Stromal cell of bone marrow (primary cell): ENCODE data around the gene MAST2.
"Not testable (repeated sequence)": the region's sequence is repeated elsewhere in the genome, so short reads cannot be mapped to it uniquely, and the experiment has no call there.

ENCODE experiments used
- DNase-seq: peaks from one replicate; pipeline ENCODE4 v3.0.0-alpha.2; 2012; ENCODE audit warnings: low read depth

MAST2 gene

GRCh38 chr1:45803299-45803780 is at the start of gene MAST2:
TSS of gene MAST2 (plus strand) at chr1:45803612. CDS start at chr1:45803896, 284 bp downstream.
- DNase-seq: peak; percentile 80

- DNase-seq: no peak
Observed at GRCh38 chr1:45755697-45756096, 47.7 kb upstream of the MAST2 start.

- DNase-seq: no peak
Observed at GRCh38 chr1:45762291-45762690, 41.1 kb upstream of the MAST2 start.

GRCh38 chr1:45765999-45766792 is 37.2 kb upstream of the MAST2 start:
- no peak for DNase-seq

GRCh38 chr1:45767035-45767434 is 36.4 kb upstream of the MAST2 start:
- peak; percentile 52 for DNase-seq

- DNase-seq: peak; percentile 54
Observed at GRCh38 chr1:45769261-45769932, 34.0 kb upstream of the MAST2 start.

- no peak for DNase-seq
Observed at GRCh38 chr1:45772971-45773370, 30.4 kb upstream of the MAST2 start.

- no peak for DNase-seq
Observed at GRCh38 chr1:45775794-45776193, 27.6 kb upstream of the MAST2 start.

- DNase-seq: no peak
Observed at GRCh38 chr1:45785583-45785982, 17.8 kb upstream of the MAST2 start.

- DNase-seq: no peak
Observed at GRCh38 chr1:45787905-45788304, 15.5 kb upstream of the MAST2 start.

- no peak for DNase-seq
Observed at GRCh38 chr1:45789601-45790000, 13.8 kb upstream of the MAST2 start.

GRCh38 chr1:45792744-45793143 is 10.7 kb upstream of the MAST2 start:
- no peak for DNase-seq

GRCh38 chr1:45793942-45794604 is 9.3 kb upstream of the MAST2 start:
- DNase-seq: no peak

- DNase-seq: no peak
Observed at GRCh38 chr1:45796381-45796780, 7.0 kb upstream of the MAST2 start.

- no peak for DNase-seq
Observed at GRCh38 chr1:45796946-45797345, 6.5 kb upstream of the MAST2 start.

GRCh38 chr1:45800899-45801298 is 2.5 kb upstream of the MAST2 start:
- DNase-seq: no peak

- peak; percentile 98 for DNase-seq
Observed at GRCh38 chr1:45802343-45803298, 791 bp upstream of the MAST2 start.

- DNase-seq: not testable (repeated sequence)
Observed at GRCh38 chr1:45803781-45804668, 613 bp downstream of the MAST2 start.

- no peak for DNase-seq
Observed at GRCh38 chr1:45804669-45804969, 1.2 kb downstream of the MAST2 start.

GRCh38 chr1:45806129-45806528 is 2.7 kb downstream of the MAST2 start:
- no peak for DNase-seq

GRCh38 chr1:45809761-45810160 is 6.3 kb downstream of the MAST2 start:
- no peak for DNase-seq
